ENCODE results near the gene DGCR8. TPM values are rescaled to one million over a fixed set of nuclear protein-coding genes. Genes with fewer than 3 reads are reported as not detected.
"Not testable (repeated sequence)": the region's sequence is repeated elsewhere in the genome, so short reads cannot be mapped to it uniquely, and the experiment has no call there.

The DGCR8 gene
- total RNA-seq, 1 donor from 2014 or later: 26.5 TPM

DNA sequence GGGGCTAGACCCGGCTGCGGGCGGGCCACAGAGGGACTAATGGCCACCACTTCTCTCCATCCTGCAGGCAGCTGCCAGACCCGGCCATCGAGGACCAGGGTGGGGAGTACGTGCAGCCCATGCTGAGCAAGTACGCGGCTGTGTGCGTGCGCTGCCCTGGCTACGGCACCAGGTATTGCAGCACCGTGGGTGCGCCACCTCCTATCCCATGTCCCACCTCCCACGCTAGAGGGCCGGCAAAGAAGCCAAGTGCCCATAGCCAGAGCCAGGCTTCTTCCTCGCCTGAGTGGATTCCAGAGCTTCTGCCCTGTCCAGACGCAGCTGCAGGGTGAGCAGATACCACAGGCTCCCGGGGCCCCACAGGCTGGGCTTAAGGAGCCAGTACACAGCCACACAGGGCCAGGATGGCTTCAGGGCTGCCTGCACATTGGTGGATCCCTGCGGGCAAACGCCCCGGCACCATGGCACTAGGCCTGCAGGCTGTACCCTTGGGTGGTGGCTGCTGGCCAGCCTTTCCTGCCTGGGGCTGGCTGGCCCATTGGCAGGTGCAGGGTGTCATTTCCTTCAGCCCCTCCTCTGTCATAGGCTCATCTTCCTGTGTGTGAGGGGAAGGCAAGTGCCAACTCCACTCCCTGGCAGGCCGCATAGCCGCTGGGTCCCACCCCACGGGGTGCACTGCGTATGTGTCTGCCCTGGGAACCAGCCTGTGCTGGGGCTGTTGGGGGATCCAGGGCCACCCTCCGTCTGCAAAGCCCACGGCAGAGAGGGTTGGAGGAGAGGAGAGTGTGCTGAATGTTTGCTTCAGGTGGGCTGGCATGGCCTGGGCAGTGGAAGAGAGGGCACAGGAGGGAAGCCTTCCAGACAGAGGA lies 16.5 kb upstream of the DGCR8 start:
- DNase-seq (ENCODE audit: low read depth): no peak

DNA sequence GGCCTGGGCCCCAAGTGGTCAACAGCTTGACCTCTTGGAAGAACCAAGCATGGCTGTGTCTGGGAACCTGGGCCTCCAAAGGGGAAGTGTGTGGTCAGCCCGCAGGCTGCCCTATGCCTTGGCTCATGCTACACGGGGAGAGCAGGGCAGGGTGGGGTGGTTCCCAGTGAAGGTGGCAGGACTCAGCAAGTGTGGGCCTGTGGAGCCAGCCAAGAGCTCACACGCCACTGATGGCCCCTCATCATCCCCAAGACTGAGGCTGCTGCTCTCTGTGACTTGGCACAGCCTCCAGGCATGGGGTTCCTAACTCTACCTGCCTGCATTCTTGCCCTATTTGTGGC lies 15.9 kb upstream of the DGCR8 start:
- DNase-seq (ENCODE audit: low read depth): no peak
- no peak overlapping the region for H3K4me3 ChIP-seq (ENCODE audit: low read depth, low read length)
- TF ChIP-seq, protein P1, sequence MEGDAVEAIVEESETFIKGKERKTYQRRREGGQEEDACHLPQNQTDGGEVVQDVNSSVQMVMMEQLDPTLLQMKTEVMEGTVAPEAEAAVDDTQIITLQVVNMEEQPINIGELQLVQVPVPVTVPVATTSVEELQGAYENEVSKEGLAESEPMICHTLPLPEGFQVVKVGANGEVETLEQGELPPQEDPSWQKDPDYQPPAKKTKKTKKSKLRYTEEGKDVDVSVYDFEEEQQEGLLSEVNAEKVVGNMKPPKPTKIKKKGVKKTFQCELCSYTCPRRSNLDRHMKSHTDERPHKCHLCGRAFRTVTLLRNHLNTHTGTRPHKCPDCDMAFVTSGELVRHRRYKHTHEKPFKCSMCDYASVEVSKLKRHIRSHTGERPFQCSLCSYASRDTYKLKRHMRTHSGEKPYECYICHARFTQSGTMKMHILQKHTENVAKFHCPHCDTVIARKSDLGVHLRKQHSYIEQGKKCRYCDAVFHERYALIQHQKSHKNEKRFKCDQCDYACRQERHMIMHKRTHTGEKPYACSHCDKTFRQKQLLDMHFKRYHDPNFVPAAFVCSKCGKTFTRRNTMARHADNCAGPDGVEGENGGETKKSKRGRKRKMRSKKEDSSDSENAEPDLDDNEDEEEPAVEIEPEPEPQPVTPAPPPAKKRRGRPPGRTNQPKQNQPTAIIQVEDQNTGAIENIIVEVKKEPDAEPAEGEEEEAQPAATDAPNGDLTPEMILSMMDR (conservative IDR thresholded peaks at IDR 0.05; ENCODE audit: low read depth, low read length): no peak

More for the DNA sequence above, 16.5 kb upstream of the DGCR8 start:
- H3K4me3 ChIP-seq (ENCODE audit: low read depth, low read length): no peak overlapping the region
- TF ChIP-seq, protein P1 (conservative IDR thresholded peaks at IDR 0.05; ENCODE audit: low read depth, low read length): no peak

DNA sequence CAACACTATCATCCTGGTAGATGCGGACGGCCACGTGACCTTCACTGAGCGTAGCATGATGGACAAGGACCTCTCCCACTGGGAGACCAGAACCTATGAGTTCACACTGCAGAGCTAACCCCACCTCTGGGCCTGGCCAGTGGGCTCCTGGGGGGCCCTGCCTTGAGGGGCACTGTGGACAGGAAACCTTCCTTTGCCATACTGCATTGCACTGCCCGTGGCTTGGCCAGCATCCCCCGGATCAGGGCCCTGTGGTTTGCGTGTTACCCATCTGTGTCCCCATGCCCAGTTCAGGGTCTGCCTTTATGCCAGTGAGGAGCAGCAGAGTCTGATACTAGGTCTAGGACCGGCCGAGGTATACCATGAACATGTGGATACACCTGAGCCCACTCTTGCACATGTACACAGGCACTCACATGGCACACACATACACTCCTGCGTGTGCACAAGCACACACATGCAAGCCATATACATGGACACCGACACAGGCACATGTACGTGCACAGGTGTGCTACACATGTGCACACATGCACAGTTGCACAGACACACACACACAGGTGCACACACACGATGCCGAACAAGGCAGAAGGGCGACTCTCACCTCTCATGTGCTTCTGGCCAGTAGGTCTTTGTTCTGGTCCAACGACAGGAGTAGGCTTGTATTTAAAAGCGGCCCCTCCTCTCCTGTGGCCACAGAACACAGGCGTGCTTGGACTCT lies 15.3 kb upstream of the DGCR8 start:
- no peak overlapping the region for H3K4me3 ChIP-seq (ENCODE audit: low read depth, low read length)
- DNase-seq (ENCODE audit: low read depth): no peak
- TF ChIP-seq, protein P1 (conservative IDR thresholded peaks at IDR 0.05; ENCODE audit: low read depth, low read length): no peak

DNA sequence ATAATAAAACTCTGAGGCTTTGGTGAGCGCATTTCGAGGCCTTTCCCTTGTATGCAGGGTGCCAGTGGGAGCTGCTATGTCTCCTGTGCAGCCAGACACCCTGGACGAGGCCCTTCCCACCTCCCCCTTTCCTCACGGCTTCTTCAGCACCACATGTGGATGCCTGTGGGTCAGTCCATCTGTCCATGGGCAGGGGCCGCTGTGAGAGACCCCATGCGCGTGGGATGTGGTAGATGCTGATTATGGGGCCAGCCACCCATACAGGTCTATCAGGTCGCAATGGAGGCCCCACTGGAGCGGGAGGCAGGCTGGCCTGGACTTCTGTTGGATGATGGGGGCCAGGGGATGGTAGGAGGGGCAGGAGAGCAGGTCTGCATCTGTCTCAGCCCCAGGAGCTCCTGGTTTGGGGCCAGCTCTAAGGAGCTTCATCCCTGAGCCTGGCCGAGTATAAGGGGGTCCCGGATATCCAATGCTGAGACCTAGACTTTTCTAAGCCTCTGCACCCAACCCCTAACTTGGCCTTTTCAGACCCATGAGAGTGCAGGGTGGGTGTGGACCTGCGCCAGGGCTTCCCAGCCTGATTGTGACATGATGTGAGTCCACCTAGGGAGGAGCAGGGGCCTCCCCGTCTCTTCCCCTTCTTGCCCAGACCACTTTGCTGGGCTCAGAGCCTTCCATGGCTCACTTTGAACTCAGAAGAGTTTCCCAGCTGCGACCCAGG lies 14.0 kb upstream of the DGCR8 start:
- no peak for DNase-seq (ENCODE audit: low read depth)
- TF ChIP-seq, protein P1 (conservative IDR thresholded peaks at IDR 0.05; ENCODE audit: low read depth, low read length): no peak
- no peak overlapping the region for H3K4me3 ChIP-seq (ENCODE audit: low read depth, low read length)

DNA sequence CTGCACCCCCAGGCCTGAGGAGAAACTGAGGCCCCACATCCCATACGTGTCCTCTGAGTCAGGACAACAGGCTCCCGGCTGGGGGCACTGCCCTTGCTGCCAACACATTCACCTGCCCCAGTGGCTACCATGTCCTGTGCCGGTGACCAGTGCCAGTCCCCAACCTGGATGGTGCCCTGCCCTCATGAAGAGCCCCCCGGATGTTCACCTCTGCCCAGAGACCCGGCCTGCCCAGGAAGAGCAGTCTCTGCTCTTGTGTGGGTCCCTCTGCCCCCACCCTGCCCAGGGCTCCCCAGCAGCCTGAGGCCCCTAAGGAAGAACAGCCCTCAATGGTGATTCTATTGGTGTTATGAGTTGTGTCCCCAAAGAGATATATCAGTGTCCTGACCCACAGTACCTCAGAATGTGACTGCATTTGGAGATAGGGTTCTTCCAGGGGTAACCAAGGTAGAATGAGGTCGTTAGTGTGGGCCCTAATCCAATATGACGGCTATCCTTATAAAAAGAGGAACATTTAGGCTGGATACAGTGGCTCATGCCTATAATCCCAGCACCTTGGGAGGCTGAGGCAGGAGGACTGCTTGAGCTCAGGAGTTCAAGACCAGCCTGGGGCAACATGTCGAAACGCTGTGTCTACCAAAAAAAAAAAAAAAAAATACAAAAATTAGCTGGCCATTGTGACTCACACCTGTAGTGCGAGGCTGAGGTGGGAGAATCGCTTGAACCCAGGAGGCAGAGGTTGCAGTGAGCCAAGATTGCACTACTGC lies 13.2 kb upstream of the DGCR8 start:
- no peak for DNase-seq (ENCODE audit: low read depth)
- H3K4me3 ChIP-seq (ENCODE audit: low read depth, low read length): no peak overlapping the region
- TF ChIP-seq, protein P1 (conservative IDR thresholded peaks at IDR 0.05; ENCODE audit: low read depth, low read length): no peak

DNA sequence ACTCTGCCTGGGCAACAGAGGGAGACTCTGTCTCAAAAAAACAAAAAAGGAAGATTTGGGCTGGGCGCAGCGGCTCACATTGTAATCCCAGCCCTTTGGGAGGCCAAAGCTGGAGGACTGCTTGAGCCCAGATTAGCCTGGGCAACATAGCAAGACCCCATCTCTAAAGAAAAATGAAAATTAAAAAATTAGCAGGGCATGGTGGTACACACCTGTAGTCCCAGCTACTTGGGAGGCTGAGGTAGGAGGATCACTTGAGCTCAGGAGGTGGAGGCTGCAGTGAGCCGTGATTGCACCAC lies 12.7 kb upstream of the DGCR8 start:
- H3K4me3 ChIP-seq (ENCODE audit: low read depth, low read length): not testable (repeated sequence)

DNA sequence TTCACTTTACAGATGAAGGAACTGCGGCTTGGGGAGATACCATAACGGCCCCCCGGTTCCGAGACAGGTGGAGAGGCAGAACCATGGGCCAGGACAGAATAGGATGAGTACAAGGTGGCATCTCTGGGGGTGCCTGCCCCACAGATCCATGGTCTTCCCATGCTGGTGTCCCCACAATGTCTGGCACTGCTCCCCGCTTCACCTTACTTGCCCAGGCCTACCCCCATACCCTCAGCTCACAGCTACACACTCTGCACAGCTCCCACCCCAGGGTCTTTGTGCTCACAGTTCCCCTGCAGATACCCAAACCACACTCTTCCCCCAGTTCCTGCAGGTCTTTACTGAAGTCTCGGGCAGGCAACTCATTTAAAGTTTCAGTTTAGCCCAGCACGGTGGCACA lies 11.4 kb upstream of the DGCR8 start:
- no peak overlapping the region for H3K4me3 ChIP-seq (ENCODE audit: low read depth, low read length)
- no peak for DNase-seq (ENCODE audit: low read depth)
- TF ChIP-seq, protein P1 (conservative IDR thresholded peaks at IDR 0.05; ENCODE audit: low read depth, low read length): no peak

More for the DNA sequence above, 12.7 kb upstream of the DGCR8 start:
- DNase-seq (ENCODE audit: low read depth): not testable (repeated sequence)
